IMR-90 (cell line): ENCODE results near the gene PLXNA4. TPM values are rescaled to one million over a fixed set of nuclear protein-coding genes. Genes with fewer than 3 reads are reported as not detected.

Source experiments
- ATAC-seq: fragments of 200-7000 bp; cut with Tn5 transposase; 2 replicates; pipeline ENCODE4 v1.9.1; 2020; ENCODE audit warnings: low read depth, mild to moderate bottlenecking, moderate library complexity
- BruUV-seq: library from RNA; stranded (reverse); fragments of 400-500 nt; replicated peaks from 2 replicates; lab custom pipeline; 2021; lab: Mats Ljungman, UMichigan
- CTCF ChIA-PET: fragments of 300-600 bp; formaldehyde crosslinking; extraction: SDS; loops from one replicate; lab custom pipeline; 2021; ENCODE audit warnings: antibody characterized with exemption; lab: Yijun Ruan, JAX
- POLR2A ChIA-PET: fragments of 300-600 bp; sonication (Branson Sonifier 250); formaldehyde crosslinking; loops from one replicate; lab custom pipeline; 2022; ENCODE audit warnings: antibody characterized with exemption; ENCODE audit not compliant: unreplicated experiment; lab: Charles Lee
- DNase-seq: peaks from one replicate; pipeline ENCODE4 v3.0.0; 2013
- H2AFZ ChIP-seq: replicated peaks from 2 replicates; pipeline ENCODE3; 2013; ENCODE audit warnings: low read length, mild to moderate bottlenecking; ENCODE audit not compliant: poor library complexity
- H2AK5ac ChIP-seq: 2 replicates; pipeline ENCODE4 v1.6.1; 2013; ENCODE audit warnings: low read depth, low read length, inconsistent platforms
- H2AK9ac ChIP-seq: replicated peaks from 2 replicates; pipeline ENCODE3; 2013; ENCODE audit warnings: mild to moderate bottlenecking, low read depth, low read length, moderate library complexity; ENCODE audit not compliant: poor library complexity
- H2BK120ac ChIP-seq: 2 replicates; pipeline ENCODE4 v1.6.1; 2013; ENCODE audit warnings: low read depth, low read length, inconsistent platforms
- H2BK15ac ChIP-seq: 3 replicates; pipeline ENCODE4 v1.6.1; 2013; ENCODE audit warnings: low read depth, low read length, inconsistent platforms
- H2BK20ac ChIP-seq: 2 replicates; pipeline ENCODE4 v1.6.1; 2013; ENCODE audit warnings: low read depth, mild to moderate bottlenecking, inconsistent platforms, low read length, moderate library complexity
- H2BK5ac ChIP-seq: 2 replicates; pipeline ENCODE4 v1.6.1; 2013; ENCODE audit warnings: mild to moderate bottlenecking, low read depth, low read length, inconsistent platforms; ENCODE audit not compliant: poor library complexity, severe bottlenecking
- H3K14ac ChIP-seq: replicated peaks from 2 replicates; pipeline ENCODE4 v1.6.1; 2013; ENCODE audit warnings: low read depth, low read length, inconsistent platforms
- H3K18ac ChIP-seq: 2 replicates; pipeline ENCODE4 v1.6.1; 2013; ENCODE audit warnings: low read depth, low read length, control low read depth
- H3K23ac ChIP-seq: 2 replicates; pipeline ENCODE4 v1.6.1; 2013; ENCODE audit warnings: low read depth, low read length, inconsistent platforms
- H3K27ac ChIP-seq: 2 replicates; pipeline ENCODE4 v1.5.1; 2013; ENCODE audit warnings: mild to moderate bottlenecking, control low read depth, low read length; ENCODE audit not compliant: insufficient read depth
- H3K27me3 ChIP-seq: 2 replicates; pipeline ENCODE4 v1.6.1; 2013; ENCODE audit warnings: low read length; ENCODE audit not compliant: control insufficient read depth, insufficient read depth
- H3K36me3 ChIP-seq: 2 replicates; pipeline ENCODE4 v1.6.1; 2013; ENCODE audit warnings: low read length, mixed read lengths; ENCODE audit not compliant: control insufficient read depth, insufficient read depth
- H3K4ac ChIP-seq: 2 replicates; pipeline ENCODE4 v1.6.1; 2013; ENCODE audit warnings: low read depth, low read length, inconsistent platforms
- H3K4me1 ChIP-seq: 2 replicates; pipeline ENCODE4 v1.6.1; 2013; ENCODE audit warnings: low read length, mixed read lengths; ENCODE audit not compliant: control insufficient read depth, insufficient read depth
- H3K4me2 ChIP-seq: 2 replicates; pipeline ENCODE4 v1.6.1; 2013; ENCODE audit warnings: low read depth, mild to moderate bottlenecking, control low read depth, low read length, moderate library complexity
- H3K4me3 ChIP-seq: 2 replicates; pipeline ENCODE4 v1.5.1; 2013; ENCODE audit warnings: low read depth, mild to moderate bottlenecking, control low read depth, low read length, moderate library complexity; ENCODE audit not compliant: insufficient read depth
- H3K56ac ChIP-seq: 2 replicates; pipeline ENCODE4 v1.6.1; 2013; ENCODE audit warnings: low read length, inconsistent platforms; ENCODE audit not compliant: insufficient read depth; ENCODE audit errors: extremely low read depth
- H3K79me1 ChIP-seq, 2 experiments: 2 replicates each; pipeline ENCODE4 v1.6.1; 2013; ENCODE audit warnings: low read length in 2 of 2, inconsistent platforms in 1 of 2, low read depth in 1 of 2
- H3K9ac ChIP-seq: 2 replicates; pipeline ENCODE4 v1.6.1; 2013; ENCODE audit warnings: low read depth, low read length, control low read depth
- H3K9me1 ChIP-seq: 2 replicates; pipeline ENCODE4 v1.6.1; 2013; ENCODE audit warnings: low read length, inconsistent platforms; ENCODE audit not compliant: insufficient read depth
- H3K9me3 ChIP-seq: 2 replicates; pipeline ENCODE4 v1.6.1; 2013; ENCODE audit warnings: low read length; ENCODE audit not compliant: control insufficient read depth, insufficient read depth
- H4K20me1 ChIP-seq: 2 replicates; pipeline ENCODE4 v1.6.1; 2013; ENCODE audit warnings: low read length, inconsistent platforms; ENCODE audit not compliant: insufficient read depth
- H4K5ac ChIP-seq: 2 replicates; pipeline ENCODE4 v1.6.1; 2013; ENCODE audit warnings: mild to moderate bottlenecking, low read depth, low read length, control low read depth
- H4K8ac ChIP-seq, 2 experiments: 2 replicates each; pipeline ENCODE4 v1.6.1; 2013; ENCODE audit warnings: low read depth in 2 of 2, low read length in 2 of 2, control low read depth in 1 of 2, inconsistent platforms in 1 of 2
- H4K91ac ChIP-seq: 2 replicates; pipeline ENCODE4 v1.6.1; 2013; ENCODE audit warnings: low read depth, low read length, inconsistent platforms; ENCODE audit not compliant: insufficient read depth
- CEBPB ChIP-seq: IDR thresholded peaks from 2 replicates; pipeline ENCODE4 v1.6.1; 2012; ENCODE audit warnings: low read depth, low read length, improper control_type of control experiment
- MAFK ChIP-seq: IDR thresholded peaks from 2 replicates; pipeline ENCODE4 v1.6.1; 2012; ENCODE audit warnings: low read depth, low read length, improper control_type of control experiment
- MAZ ChIP-seq: IDR thresholded peaks from 2 replicates; pipeline ENCODE4 v1.6.1; 2012; ENCODE audit warnings: low read depth, mild to moderate bottlenecking, low read length, improper control_type of control experiment, moderate library complexity, borderline replicate concordance
- POLR2A ChIP-seq: IDR thresholded peaks from 2 replicates; pipeline ENCODE4 v1.6.1; 2012; ENCODE audit warnings: mild to moderate bottlenecking, low read depth, low read length
- RFX5 ChIP-seq: IDR thresholded peaks from 2 replicates; pipeline ENCODE4 v1.8.0; 2012; ENCODE audit warnings: low read depth, mild to moderate bottlenecking, low read length, moderate library complexity
- SMC3 ChIP-seq: fragments of 150-350 bp; IDR thresholded peaks from 2 replicates; pipeline ENCODE4 v1.6.1; 2016; ENCODE audit warnings: low read depth, mild to moderate bottlenecking, antibody characterized with exemption, low read length, moderate library complexity
- WGBS, 2 experiments: methylation state at CpG; one replicate each; pipeline versions ENCODE4 v1.1.5 to v1.1.7; 2013; ENCODE audit warnings: missing lambda C conversion rate in 2 of 2; ENCODE audit not compliant: insufficient read length in 1 of 2; ENCODE audit errors: extremely low coverage in 2 of 2; 5-methylcytosine and 5-hydroxymethylcytosine counted together
- dilution Hi-C: fragments of 300-500 bp; cut with HindIII; formaldehyde crosslinking; loops from one replicate; pipeline ENCODE4 v1.14.3; 2018; ENCODE audit warnings: low sequenced_read_pairs; ENCODE audit not compliant: unreplicated experiment
- in situ Hi-C: fragments of 300-500 bp; cut with MboI; formaldehyde crosslinking; loops from 3 replicates; pipeline ENCODE4 v1.14.3; 2019; ENCODE audit warnings: low sequenced_read_pairs, inconsistent platforms, mixed read lengths
- intact Hi-C: fragments of 100-400 bp; cut with micrococcal nuclease; formaldehyde crosslinking; loops from 2 replicates; pipeline ENCODE4 v1.10.0; 2022
- polyA plus RNA-seq, 3 experiments: library from polyadenylated mRNA; depleted of rRNA; stranded (reverse); fragments of >200 nt; gene quantifications; 2 replicates each; pipeline ENCODE4 v1.2.3, GENCODE V29; 2012; ENCODE audit warnings: low replicate concordance in 1 of 3
- total RNA-seq: library from RNA; depleted of rRNA; stranded (reverse); fragments of >200 nt; gene quantifications from 2 replicates; pipeline ENCODE4 v1.2.3, GENCODE V29; 2012

PLXNA4 gene
- total and polyA plus RNA-seq, 2 of the 4 experiments (the other 2 are of a cell fraction) = under 0.01 TPM

GRCh38 chr7:132141109-132141508, 435.2 kb downstream of the PLXNA4 start:
- TF ChIP-seq POLR2A (no peak), CEBPB (no peak), SMC3 (no peak), RFX5 (no peak), MAZ (no peak), MAFK (no peak)
- Histone ChIP-seq H2BK15ac (no peak overlapping the region), H3K18ac (no peak overlapping the region), H2BK120ac (no peak overlapping the region), H3K9ac (no peak overlapping the region), H2AK5ac (no peak overlapping the region), H3K4me3 (no peak overlapping the region), H3K14ac (no peak overlapping the region), H4K91ac (no peak overlapping the region), H3K27ac (no peak overlapping the region), H3K4ac (no peak overlapping the region), H3K36me3 (no peaks in the 10 kb centered on the region), H4K8ac (no peak overlapping the region), H3K27me3 (no peaks in the 10 kb centered on the region), H3K4me1 (no peaks in the 10 kb centered on the region), H3K79me1 (no peaks in the 10 kb centered on the region), H3K9me3 (no peaks in the 10 kb centered on the region), H2BK20ac (no peak overlapping the region), H2AK9ac (no peak overlapping the region), H3K23ac (no peak overlapping the region), H2BK5ac (no peak overlapping the region), H3K9me1 (no peaks in the 10 kb centered on the region), H2AFZ (no peak overlapping the region), H3K4me2 (no peak overlapping the region), H4K20me1 (no peaks in the 10 kb centered on the region), H3K56ac (no peak overlapping the region), H4K5ac (no peak overlapping the region)
- ATAC-seq (no peak), DNase-seq (no peak)
- intact Hi-C loops (no loop called here), dilution Hi-C loops (no loop called here), in situ Hi-C loops (no loop called here)
- ChIA-PET CTCF (no interaction called here), POLR2A (no interaction called here)
- no CpG with 5 or more reads among the region's 3 CpGs for WGBS, 2 experiments
- BruUV-seq = no TSS peak
